Lung (tissue), 12 donors: ENCODE data around the gene DGKH. TPM values are rescaled to one million over a fixed set of nuclear protein-coding genes. Genes with fewer than 3 reads are reported as not detected.

Source experiments
- ATAC-seq: fragments of 200-7000 bp; cut with Tn5 transposase; one replicate; pipeline ENCODE4 v1.9.1; 2020; ENCODE audit warnings: moderate number of reproducible peaks; ENCODE audit not compliant: insufficient read depth, low FRiP score
- DNase-seq, 3 donors: peaks; one replicate each; pipeline ENCODE4 v3.0.0-alpha.2; 2013 to 2017
- H3K27ac ChIP-seq, 2 donors: one replicate each; pipeline ENCODE4 v1.5.1; 2013; ENCODE audit warnings: mild to moderate bottlenecking in 2 of 2, moderate library complexity in 2 of 2, control low read depth in 1 of 2, inconsistent platforms in 1 of 2, low read depth in 1 of 2, low read length in 1 of 2
- H3K27me3 ChIP-seq, 3 donors: one replicate each; pipeline ENCODE4 v1.5.1; 2013; ENCODE audit warnings: low read length in 2 of 3; ENCODE audit not compliant: control insufficient read depth in 3 of 3, insufficient read depth in 3 of 3
- H3K36me3 ChIP-seq, 4 donors: one replicate each; pipeline ENCODE4 v1.5.1; 2013; ENCODE audit warnings: low read length in 4 of 4, mild to moderate bottlenecking in 1 of 4, moderate library complexity in 1 of 4; ENCODE audit not compliant: control insufficient read depth in 4 of 4, insufficient read depth in 4 of 4
- H3K4me1 ChIP-seq, 5 donors: one replicate each; pipeline ENCODE4 v1.5.1; 2013; ENCODE audit warnings: low read length in 5 of 5, mild to moderate bottlenecking in 2 of 5, moderate library complexity in 1 of 5; ENCODE audit not compliant: control insufficient read depth in 5 of 5, insufficient read depth in 5 of 5
- H3K4me3 ChIP-seq: one replicate; pipeline ENCODE4 v1.5.1; 2013; ENCODE audit warnings: mild to moderate bottlenecking, control low read depth, moderate library complexity
- H3K9ac ChIP-seq, 2 donors: one replicate each; pipeline ENCODE4 v1.5.1; 2013; ENCODE audit warnings: low read length in 2 of 2, control low read depth in 1 of 2; ENCODE audit not compliant: insufficient read depth in 1 of 2
- H3K9me3 ChIP-seq, 4 donors: one replicate each; pipeline ENCODE4 v1.5.1; 2013; ENCODE audit warnings: low read length in 3 of 4, mild to moderate bottlenecking in 1 of 4, moderate library complexity in 1 of 4; ENCODE audit not compliant: control insufficient read depth in 4 of 4, insufficient read depth in 3 of 4
- CTCF ChIP-seq: IDR thresholded peaks from 2 replicates; pipeline ENCODE4 v1.5.1; 2012; ENCODE audit warnings: mild to moderate bottlenecking; ENCODE audit errors: control extremely low read depth, extremely low read depth
- WGBS, 2 donors: extraction: QIAGEN DNeasy Blood & Tissue Kit; methylation state at CpG; one replicate each; pipeline ENCODE4 v1.1.7; 2013; 5-methylcytosine and 5-hydroxymethylcytosine counted together
- polyA plus RNA-seq, 2 donors: library from polyadenylated mRNA; stranded (reverse); fragments of 200-250 nt; gene quantifications; one replicate each; pipeline ENCODE4 v1.2.1, GENCODE V29; 2013
- total RNA-seq, 2 donors: library from RNA; depleted of rRNA in 1 of 2; stranded (reverse); fragments of >200 nt in 1 of 2; gene quantifications; one replicate each; pipeline ENCODE4 v1.2.1, GENCODE V29; 2014 to 2021
- donor health status: control.
- donor health status: control.
- donor health status: Bipolar disorder and iron deficiency.
- donor health status: healthy.
- donor health status: DM: yes; HTN: yes; CAD: no.

Gene DGKH
- total and polyA plus RNA-seq, 4 donors: 2.2 to 33.1 (median 11.4) TPM

- peaks cover 0 to 8% (median 5%) of the 10 kb centered on the region in 4 donors for H3K36me3 ChIP-seq
- H3K4me3 ChIP-seq: no peak overlapping the region
- ATAC-seq (no peak), DNase-seq (no peak)
- H3K4me1 ChIP-seq: peaks cover 0 to 8% (median 0%) of the 10 kb centered on the region in 5 donors
- no peak overlapping the region for H3K27ac ChIP-seq
- 74 to 83% methylated on average over 1 of the region's 1 CpG for WGBS, 2 donors
- H3K9me3 ChIP-seq: peaks cover 0 to 2% (median 0%) of the 10 kb centered on the region in 4 donors
- TF ChIP-seq CTCF: no peak
- H3K9ac ChIP-seq: no peak overlapping the region
- no peaks in the 10 kb centered on the region for H3K27me3 ChIP-seq
Observed at GRCh38 chr13:42177189-42177588, 128.7 kb downstream of the DGKH start.

GRCh38 chr13:42181381-42181953 lies 133.0 kb downstream of the DGKH start:
- ATAC-seq (no peak), DNase-seq (no peak)
- WGBS, 2 donors: 93% methylated on average over 2 of the region's 2 CpGs

GRCh38 chr13:42189061-42189460 lies 140.6 kb downstream of the DGKH start:
- H3K27me3 ChIP-seq: no peaks in the 10 kb centered on the region
- DNase-seq (no peak), ATAC-seq (no peak)
- no peak overlapping the region for H3K27ac ChIP-seq
- peaks cover 0 to 12% (median 9%) of the 10 kb centered on the region in 4 donors for H3K36me3 ChIP-seq
- H3K9ac ChIP-seq: no peak overlapping the region
- TF ChIP-seq CTCF: no peak
- no peak overlapping the region for H3K4me3 ChIP-seq
- peaks cover 0 to 4% (median 0%) of the 10 kb centered on the region in 4 donors for H3K9me3 ChIP-seq
- H3K4me1 ChIP-seq: no peaks in the 10 kb centered on the region
- 82 to 88% methylated on average over 7 of the region's 7 CpGs for WGBS, 2 donors

More at GRCh38 chr13:42181381-42181953, 133.0 kb downstream of the DGKH start:
- H3K4me3 ChIP-seq: no peak overlapping the region
- no peak overlapping the region for H3K27ac ChIP-seq
- H3K4me1 ChIP-seq: peaks cover 0 to under 1% (median 0%) of the 10 kb centered on the region in 5 donors
- H3K9me3 ChIP-seq: no peaks in the 10 kb centered on the region
- no peak overlapping the region for H3K9ac ChIP-seq
- H3K36me3 ChIP-seq: peaks cover 0 to 7% (median 2%) of the 10 kb centered on the region in 4 donors
- no peaks in the 10 kb centered on the region for H3K27me3 ChIP-seq
- no peak for TF ChIP-seq CTCF

GRCh38 chr13:42190529-42190928 lies 142.1 kb downstream of the DGKH start:
- 74 to 90% methylated on average over 1 of the region's 1 CpG for WGBS, 2 donors
- no peak overlapping the region for H3K27ac ChIP-seq
- H3K27me3 ChIP-seq: no peaks in the 10 kb centered on the region
- H3K36me3 ChIP-seq: peaks cover 0 to 18% (median 10%) of the 10 kb centered on the region in 4 donors
- ATAC-seq: no peak
- DNase-seq: no peak
- no peaks in the 10 kb centered on the region for H3K4me1 ChIP-seq
- peaks cover 0 to 4% (median 0%) of the 10 kb centered on the region in 4 donors for H3K9me3 ChIP-seq
- no peak overlapping the region for H3K9ac ChIP-seq
- no peak for TF ChIP-seq CTCF
- H3K4me3 ChIP-seq: no peak overlapping the region
